Measurements from ENCODE around the gene KCNJ12. TPM values are rescaled to one million over a fixed set of nuclear protein-coding genes. Genes with fewer than 3 reads are reported as not detected.

The KCNJ12 gene
- total and polyA plus RNA-seq, 2 experiments from 2014 or later = 0.61 to 2.4 TPM

- H3K36me3 ChIP-seq (ENCODE audit: insufficient read depth) = no peaks in the 10 kb centered on the region
- no peak overlapping the region for H3K4me3 ChIP-seq
- peaks cover 4% of the 10 kb centered on the region; the same call in 1 of the 3 replicates for H3K36me3 Mint-ChIP-seq (ENCODE audit: low read depth)
- no peak for TF ChIP-seq ZNF331 (CRISPR knock-in tag; IDR thresholded peaks at IDR 0.05; ENCODE audit: low read depth)
- TF ChIP-seq NANOG (IDR thresholded peaks at IDR 0.05; ENCODE audit: borderline replicate concordance) = no peak
- no peak for TF ChIP-seq STAT1 (IDR thresholded peaks at IDR 0.05; ENCODE audit: unreplicated experiment)
- no peak for TF ChIP-seq JUNB (IDR thresholded peaks at IDR 0.05; ENCODE audit: unreplicated experiment)
- TF ChIP-seq REST (IDR thresholded peaks at IDR 0.05; ENCODE audit: unreplicated experiment) = no peak
- no peak for TF ChIP-seq ETS1 (IDR thresholded peaks at IDR 0.05)
- no peak for TF ChIP-seq CTCF (conservative IDR thresholded peaks at IDR 0.05; ENCODE audit: low read depth in 2 of 2)
- TF ChIP-seq ZNF114 (CRISPR knock-in tag; IDR thresholded peaks at IDR 0.05) = no peak
- TF ChIP-seq POLR2AphosphoS5 (IDR thresholded peaks at IDR 0.05; ENCODE audit: low read depth) = no peak
- TF ChIP-seq CREB1 (CRISPR knock-in tag; IDR thresholded peaks at IDR 0.05; ENCODE audit: low read depth) = no peak
- no peak for TF ChIP-seq EZH2phosphoT487 (IDR thresholded peaks at IDR 0.05; ENCODE audit: unreplicated experiment)
- TF ChIP-seq EZH2 (IDR thresholded peaks at IDR 0.05; ENCODE audit: low read depth, unreplicated experiment) = no peak
- TF ChIP-seq ZNF462 (CRISPR knock-in tag; IDR thresholded peaks at IDR 0.05) = no peak
- H3F3A ChIP-seq (replicated peaks; ENCODE audit: low read depth) = no peaks in the 10 kb centered on the region
- H3K27ac Mint-ChIP-seq = no peak overlapping the region
- H3K4me2 ChIP-seq = no peak overlapping the region
- H3K27me3 Mint-ChIP-seq (ENCODE audit: insufficient read depth, low read depth, poor library complexity) = peaks cover 14% of the 10 kb centered on the region
- no peaks in the 10 kb centered on the region for H3K27me3 ChIP-seq (ENCODE audit: insufficient read depth)
- no peaks in the 10 kb centered on the region for H4K20me1 ChIP-seq (replicated peaks; ENCODE audit: insufficient read depth)
- no peaks in the 10 kb centered on the region for H3K4me1 ChIP-seq (ENCODE audit: insufficient read depth)
- H2AFZ ChIP-seq = no peak overlapping the region
- no peaks in the 10 kb centered on the region for H3K9me2 ChIP-seq (ENCODE audit: insufficient read depth)
- H3K4me1 Mint-ChIP-seq = peaks cover 17% of the 10 kb centered on the region
- no peak overlapping the region for H3K4me3 Mint-ChIP-seq
- H3K79me2 ChIP-seq (replicated peaks; ENCODE audit: insufficient read depth) = no peaks in the 10 kb centered on the region
- no peak for DNase-seq (ENCODE audit: low spot score)
- no peak for ATAC-seq
- H3K9me3 Mint-ChIP-seq = no peaks in the 10 kb centered on the region; the same call in 1 of the 3 replicates
- no peak overlapping the region for H3K27ac ChIP-seq (ENCODE audit: low read depth)
These were observed 23.5 kb downstream of the KCNJ12 start for GRCh38 chr17:21399474-21400186.

Measured in GM23338 (cell line).